Fibroblast of mammary gland (primary cell): ENCODE measurements around the gene ALG13.
"Not testable (repeated sequence)": the region's sequence is repeated elsewhere in the genome, so short reads cannot be mapped to it uniquely, and the experiment has no call there.

Source experiments
- DNase-seq: peaks from one replicate; pipeline ENCODE4 v3.0.0-alpha.2; 2010; ENCODE audit warnings: low read depth
- H3K4me3 ChIP-seq: 2 replicates; pipeline ENCODE4 v1.5.1; 2011; ENCODE audit warnings: low read depth, mild to moderate bottlenecking, low read length, moderate library complexity; ENCODE audit not compliant: control insufficient read depth
- CTCF ChIP-seq: conservative IDR thresholded peaks from 2 replicates; pipeline ENCODE4 v1.5.1; 2011; ENCODE audit warnings: low read depth, low read length, inconsistent platforms; ENCODE audit not compliant: control insufficient read depth, insufficient read depth

The ALG13 gene

GRCh38 chrX:111680988-111681779 lies at the start of gene ALG13:
Gene ALG13, plus strand, starts transcription at chrX:111681170. Its CDS starts 49 bp downstream, at chrX:111681219.
- peak; percentile 91 for DNase-seq
- peak; percentile 60 for TF ChIP-seq CTCF
- peak within 1 kb of the TSS; percentile 78 for H3K4me3 ChIP-seq

- TF ChIP-seq CTCF, result no peak
- DNase-seq, result no peak
- no peak overlapping the region for H3K4me3 ChIP-seq
These were observed 45.9 kb upstream of the ALG13 start for GRCh38 chrX:111634823-111635729.

GRCh38 chrX:111641969-111642368 lies 39.0 kb upstream of the ALG13 start:
- no peak for DNase-seq
- TF ChIP-seq CTCF, result no peak
- no peak overlapping the region for H3K4me3 ChIP-seq

GRCh38 chrX:111645165-111645564 lies 35.8 kb upstream of the ALG13 start:
- H3K4me3 ChIP-seq, DNase-seq: not testable (repeated sequence)

GRCh38 chrX:111645607-111646006 lies 35.4 kb upstream of the ALG13 start:
- DNase-seq, result no peak
- no peak for TF ChIP-seq CTCF
- H3K4me3 ChIP-seq, result no peak overlapping the region

GRCh38 chrX:111646515-111646914 lies 34.5 kb upstream of the ALG13 start:
- TF ChIP-seq CTCF, result no peak

GRCh38 chrX:111648802-111649201 lies 32.2 kb upstream of the ALG13 start:
- H3K4me3 ChIP-seq, result no peak overlapping the region
- DNase-seq, result no peak
- no peak for TF ChIP-seq CTCF

More at GRCh38 chrX:111646515-111646914, 34.5 kb upstream of the ALG13 start:
- H3K4me3 ChIP-seq, result no peak overlapping the region
- DNase-seq, result no peak
